Fibroblast of skin of back (primary cell): ENCODE results near the gene RNF151.

Source experiments
- DNase-seq: peaks from one replicate; pipeline ENCODE4 v3.0.0-alpha.2; 2013

RNF151 gene

GRCh38 chr16:1978476-1979120, 11.9 kb downstream of the RNF151 start:
- no peak for DNase-seq

GRCh38 chr16:1979271-1980029, 12.8 kb downstream of the RNF151 start:
- no peak for DNase-seq

- no peak for DNase-seq
Observed at GRCh38 chr16:1980030-1980769, 13.5 kb downstream of the RNF151 start.

- no peak for DNase-seq
Observed at GRCh38 chr16:1980770-1981087, 14.1 kb downstream of the RNF151 start.

- no peak for DNase-seq
Observed at GRCh38 chr16:1981398-1981836, 14.8 kb downstream of the RNF151 start, which contains the start of gene NOXO1. NOXO1 (minus strand) TSS chr16:1981469; CDS start chr16:1981179, 290 bp downstream.

- DNase-seq, result no peak
Observed at GRCh38 chr16:1982013-1982433, 15.4 kb downstream of the RNF151 start.

GRCh38 chr16:1982991-1983543, 16.4 kb downstream of the RNF151 start:
- DNase-seq, result no peak

- peak; percentile 92 for DNase-seq
Observed at GRCh38 chr16:1983544-1984346, 17.1 kb downstream of the RNF151 start, which contains the start of gene GFER. GFER (plus strand) TSS chr16:1984193; CDS start chr16:1984219, 26 bp downstream.

- DNase-seq, result no peak
Observed at GRCh38 chr16:1984347-1985225, 17.9 kb downstream of the RNF151 start.

- DNase-seq, result no peak
Observed at GRCh38 chr16:1985466-1986150, 19.0 kb downstream of the RNF151 start.

GRCh38 chr16:1987198-1987597, 20.5 kb downstream of the RNF151 start:
- no peak for DNase-seq

GRCh38 chr16:1989209-1990100, 22.8 kb downstream of the RNF151 start, which contains the start of gene SYNGR3:
SYNGR3 (plus strand) TSS chr16:1989970; CDS start chr16:1990103, 133 bp downstream.
- DNase-seq, result no peak

- DNase-seq, result no peak
Observed at GRCh38 chr16:1990101-1990350, 23.4 kb downstream of the RNF151 start.

GRCh38 chr16:1990351-1991134, 23.9 kb downstream of the RNF151 start:
- DNase-seq, result no peak

GRCh38 chr16:1991135-1991551, 24.5 kb downstream of the RNF151 start:
- no peak for DNase-seq

GRCh38 chr16:1991588-1991947, 24.9 kb downstream of the RNF151 start:
- DNase-seq, result no peak

- DNase-seq, result peak; percentile 89
Observed at GRCh38 chr16:1991948-1992703, 25.5 kb downstream of the RNF151 start.

GRCh38 chr16:1992704-1993317, 26.2 kb downstream of the RNF151 start:
- no peak for DNase-seq
